GM21423 (cell line): ENCODE results near the gene MYL2.

Source experiments
- ATAC-seq: cut with Tn5 transposase; IDR thresholded peaks from one replicate; pipeline ENCODE4 v1.9.1; 2021; ENCODE audit warnings: mild to moderate bottlenecking, moderate library complexity; ENCODE audit not compliant: unreplicated experiment

MYL2 gene

DNA sequence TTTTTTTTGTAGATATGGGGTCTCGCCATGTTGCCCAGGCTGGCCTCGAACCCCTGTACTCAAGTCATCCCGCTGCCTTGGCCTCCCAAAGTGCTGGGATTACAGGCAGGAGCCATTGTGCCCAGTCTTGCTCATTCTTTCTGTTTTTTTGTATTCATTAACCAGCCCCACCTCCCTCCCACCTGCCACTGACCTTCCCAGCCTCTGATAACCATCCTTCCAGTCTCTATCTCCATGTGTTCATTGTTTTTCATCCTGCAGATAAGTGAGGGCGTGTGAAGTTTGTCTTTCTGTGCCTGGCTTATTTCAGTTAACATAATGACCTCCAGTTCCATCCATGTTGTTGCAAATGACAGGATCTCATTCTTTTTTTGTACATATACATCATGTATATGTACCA, 19.0 kb downstream of the MYL2 start:
- no peak for ATAC-seq

DNA sequence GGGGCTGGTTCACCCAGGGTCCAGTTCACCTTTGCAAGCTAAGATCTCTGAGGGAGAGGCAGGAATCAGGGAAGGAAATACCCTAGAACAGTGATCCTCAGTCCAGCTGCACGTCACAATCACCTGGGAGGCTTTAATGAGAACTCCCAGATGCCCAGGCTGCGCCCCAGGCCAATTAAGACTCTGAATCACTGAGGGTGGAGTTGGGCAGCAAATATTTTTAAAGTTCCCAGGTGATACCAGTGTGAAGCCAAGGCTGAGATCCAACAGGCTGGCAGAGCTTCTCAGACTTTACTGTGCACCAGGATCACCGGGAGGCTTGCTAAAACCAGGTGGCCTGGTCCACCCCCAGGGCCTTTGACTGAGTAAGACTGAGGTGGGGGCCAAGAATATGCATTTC, 23.8 kb downstream of the MYL2 start:
- ATAC-seq: no peak

DNA sequence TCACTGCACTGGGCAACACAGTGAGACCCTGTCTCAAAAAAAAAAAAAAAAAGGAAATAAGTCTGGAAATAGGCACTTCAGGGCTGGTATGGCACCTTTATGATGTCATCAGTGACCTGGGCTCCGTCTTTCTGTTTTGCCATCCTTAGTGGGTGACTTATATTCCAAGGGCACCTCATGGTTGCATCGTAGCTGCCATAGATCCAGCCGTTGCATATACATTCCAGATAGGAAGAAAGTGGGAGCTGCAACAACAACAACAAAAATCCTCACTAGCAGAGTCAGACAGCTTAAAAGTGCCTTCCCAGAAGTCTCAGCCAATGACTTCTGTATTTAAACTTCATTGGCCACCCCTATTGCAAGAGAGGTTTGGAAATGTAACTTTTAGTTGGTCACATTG, 26.4 kb downstream of the MYL2 start:
- no peak for ATAC-seq

DNA sequence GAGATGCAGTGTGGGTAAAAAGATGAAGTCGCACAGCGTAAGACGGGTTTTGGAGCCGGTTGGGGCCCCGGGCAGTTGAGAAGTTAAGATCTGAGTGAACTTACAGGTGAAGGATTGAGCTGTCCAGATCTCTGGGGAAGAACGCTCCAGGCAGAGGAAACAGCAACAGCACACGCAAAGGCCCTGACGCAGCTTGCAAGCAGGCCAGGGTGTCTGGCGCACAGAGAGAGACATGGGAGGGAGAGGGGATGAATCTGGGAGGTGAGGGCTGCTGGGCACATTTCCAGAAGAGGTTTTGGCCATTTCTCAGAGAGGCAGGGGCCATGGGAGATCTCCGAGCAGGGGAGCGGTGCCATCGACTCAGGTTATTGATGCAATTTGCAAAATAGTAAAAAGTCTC, 31.0 kb downstream of the MYL2 start:
- ATAC-seq: no peak

DNA sequence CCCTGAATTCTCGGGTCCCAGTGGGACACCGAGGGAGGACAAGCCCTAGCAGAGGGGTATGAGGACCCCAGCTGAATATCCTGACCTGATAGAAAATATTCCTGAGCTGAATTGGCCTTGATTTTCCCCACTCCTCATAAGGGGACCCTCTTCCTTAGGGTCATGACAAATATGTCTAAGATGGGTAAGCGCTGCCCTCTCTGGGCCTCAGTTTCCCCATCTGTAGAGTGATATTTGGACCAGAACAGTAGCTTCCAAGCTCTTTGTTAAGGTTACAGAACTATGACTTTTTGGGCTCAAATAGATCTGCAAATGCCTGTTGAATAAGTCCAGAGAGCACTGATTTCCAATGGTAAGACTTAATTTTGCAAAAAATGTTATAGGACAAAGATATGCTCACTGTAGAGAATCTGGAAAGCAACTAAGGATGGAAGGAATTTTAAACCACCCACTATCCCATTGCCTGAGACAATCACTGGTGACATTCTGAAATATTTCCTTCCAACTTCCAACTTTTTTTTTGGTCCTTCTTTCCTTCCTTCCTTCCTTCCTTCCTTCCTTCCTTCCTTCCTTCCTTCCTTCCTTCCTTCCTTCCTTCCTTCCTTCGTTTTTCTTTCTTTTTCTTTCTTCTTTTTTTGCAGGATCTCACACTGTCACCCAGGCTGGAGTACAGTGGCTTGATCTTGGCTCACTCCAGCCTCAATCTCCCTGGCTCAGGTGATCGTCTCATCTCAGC, 32.0 kb downstream of the MYL2 start:
- no peak for ATAC-seq

DNA sequence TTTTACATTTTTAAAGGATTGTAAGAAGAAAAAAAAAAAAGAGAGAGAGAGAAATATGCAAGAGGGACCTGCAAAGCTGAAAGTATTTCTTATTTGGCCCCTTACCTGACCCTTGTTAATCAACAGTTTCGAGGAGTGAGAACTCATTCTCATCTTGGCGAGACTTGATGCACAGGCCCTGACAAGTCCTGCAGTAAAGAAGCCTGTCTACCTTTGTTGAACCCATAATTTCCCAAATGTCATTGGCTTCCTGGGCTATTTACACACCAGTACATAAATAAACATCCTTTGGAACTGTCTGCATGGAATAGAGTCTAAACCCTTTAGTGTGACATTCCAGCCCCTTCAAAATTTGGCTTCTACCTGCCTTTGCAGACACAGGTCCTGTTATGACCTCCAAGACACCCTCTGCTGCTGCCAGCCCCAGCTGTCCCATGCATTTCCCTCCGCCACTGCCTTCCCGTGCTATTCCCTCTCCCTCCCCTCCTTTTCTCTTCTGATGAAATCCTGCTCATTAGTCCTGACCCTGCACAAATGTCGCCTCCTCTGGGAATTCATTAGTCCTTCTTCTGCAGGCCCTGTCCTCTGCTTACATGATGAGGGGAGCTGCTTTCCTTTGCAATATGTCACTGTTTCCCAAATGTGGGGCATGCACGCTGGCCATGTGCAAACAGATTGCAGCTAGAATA, 35.1 kb downstream of the MYL2 start:
- no peak for ATAC-seq

DNA sequence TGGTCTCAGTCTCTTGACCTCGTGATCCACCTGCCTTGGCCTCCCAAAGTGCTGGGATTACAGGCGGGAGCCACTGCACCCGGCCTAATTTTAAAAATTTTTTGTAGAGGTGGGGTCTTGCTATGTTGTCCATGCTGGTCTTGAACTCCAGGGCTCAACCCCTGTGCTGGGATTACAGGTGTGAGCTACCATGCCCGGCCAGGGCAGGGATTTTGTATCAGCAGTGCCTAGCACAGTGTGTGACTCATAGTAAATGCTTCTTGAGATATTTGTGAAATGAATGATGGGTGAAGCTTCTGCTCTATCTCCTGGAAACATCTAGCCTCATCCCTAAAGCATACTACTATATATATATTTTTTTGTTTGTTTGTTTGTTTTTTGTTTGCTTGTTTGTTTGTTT, 37.1 kb downstream of the MYL2 start:
- no peak for ATAC-seq

DNA sequence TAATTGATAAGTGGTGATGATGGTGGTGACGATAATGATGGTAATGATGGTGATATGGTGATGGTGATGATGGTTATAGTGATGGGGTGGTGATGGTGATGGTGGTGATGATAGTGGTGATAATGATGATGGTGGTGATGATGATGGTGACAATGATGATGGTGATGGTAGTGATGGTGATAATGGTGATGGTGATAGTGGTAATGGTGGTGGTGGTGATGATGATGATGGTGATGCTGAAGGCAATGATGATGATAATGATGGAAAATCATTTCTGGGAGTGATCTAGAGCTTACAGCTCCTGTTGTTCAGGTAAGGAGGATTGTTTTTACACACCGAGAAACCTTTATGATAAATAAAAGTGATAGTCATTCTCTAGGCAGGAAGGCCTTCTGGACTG, 39.7 kb downstream of the MYL2 start:
- no peak for ATAC-seq

DNA sequence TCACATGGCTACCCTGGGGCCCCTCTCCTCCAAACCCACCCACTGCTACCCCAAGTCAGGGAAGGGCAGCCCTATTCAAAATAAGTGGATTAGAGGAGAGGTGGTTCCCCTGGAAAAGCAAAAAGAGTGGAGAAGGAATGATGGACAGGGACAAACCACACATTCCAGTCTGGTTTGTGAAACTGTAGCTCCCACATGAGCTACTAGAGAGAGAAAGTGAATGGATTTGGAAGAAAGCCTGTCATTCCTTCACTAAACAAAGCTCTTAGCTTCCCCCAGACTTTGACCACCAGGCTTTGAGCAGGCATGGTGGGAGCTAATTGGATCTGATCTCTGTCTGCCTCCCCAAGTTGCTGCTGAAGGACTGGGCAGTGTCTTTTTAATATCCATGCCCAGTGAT, 45.6 kb downstream of the MYL2 start:
- ATAC-seq: no peak

DNA sequence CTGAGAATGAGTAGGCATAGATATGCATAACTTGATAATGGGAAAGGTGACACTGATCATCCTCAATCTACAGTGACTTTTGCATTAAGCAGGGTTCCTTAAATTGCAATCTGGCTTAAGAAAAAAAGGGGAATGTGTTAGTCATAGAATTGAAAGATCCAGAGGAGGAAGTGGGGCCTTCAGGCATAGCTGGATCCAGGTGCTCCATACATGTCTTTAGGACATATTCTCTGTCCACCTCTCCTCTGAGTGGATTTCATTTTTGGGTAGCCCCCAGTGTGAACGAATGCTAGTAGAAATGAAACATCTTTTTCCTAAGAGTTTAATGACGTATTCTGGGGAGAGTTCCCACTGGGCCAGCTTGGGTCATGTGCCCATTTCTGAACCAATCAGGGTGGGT, 46.0 kb downstream of the MYL2 start:
- ATAC-seq: no peak

DNA sequence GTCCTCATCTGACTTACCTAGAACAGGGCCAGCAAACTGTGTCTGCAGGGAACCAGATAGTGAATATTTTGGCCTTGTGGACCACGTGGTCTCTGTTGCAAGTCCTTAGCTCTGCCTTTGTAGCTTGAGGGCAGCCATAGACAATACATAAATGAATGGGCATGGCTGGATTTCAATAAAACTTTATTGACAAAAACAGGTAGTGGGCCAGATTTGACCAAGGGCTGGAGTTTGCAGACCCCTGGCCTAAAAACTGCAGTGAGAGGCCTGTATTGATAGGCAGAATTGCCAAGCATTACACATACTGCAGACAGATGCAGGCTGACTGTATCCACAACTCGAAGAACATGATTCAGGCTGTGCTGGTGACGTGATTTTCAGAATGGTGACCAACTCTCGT, 48.3 kb downstream of the MYL2 start:
- ATAC-seq: no peak

DNA sequence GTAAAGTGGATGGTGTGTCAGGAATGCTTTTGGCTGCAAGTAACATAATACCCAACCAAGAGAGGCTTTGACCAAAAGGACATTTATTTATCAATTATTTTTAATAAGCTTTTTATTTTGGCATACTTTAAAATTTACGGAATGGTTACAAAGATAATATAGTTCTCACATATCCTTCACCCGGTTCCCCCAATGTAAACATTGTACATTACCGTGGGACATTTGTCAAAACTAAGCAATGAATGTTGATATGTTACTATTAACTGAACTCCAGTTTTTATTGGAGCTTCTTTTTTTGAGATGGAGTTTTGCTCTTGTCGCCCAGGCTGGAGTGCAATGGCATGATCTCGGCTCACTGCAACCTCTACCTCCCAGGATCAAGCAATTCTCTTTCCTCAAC, 50.6 kb downstream of the MYL2 start:
- no peak for ATAC-seq

DNA sequence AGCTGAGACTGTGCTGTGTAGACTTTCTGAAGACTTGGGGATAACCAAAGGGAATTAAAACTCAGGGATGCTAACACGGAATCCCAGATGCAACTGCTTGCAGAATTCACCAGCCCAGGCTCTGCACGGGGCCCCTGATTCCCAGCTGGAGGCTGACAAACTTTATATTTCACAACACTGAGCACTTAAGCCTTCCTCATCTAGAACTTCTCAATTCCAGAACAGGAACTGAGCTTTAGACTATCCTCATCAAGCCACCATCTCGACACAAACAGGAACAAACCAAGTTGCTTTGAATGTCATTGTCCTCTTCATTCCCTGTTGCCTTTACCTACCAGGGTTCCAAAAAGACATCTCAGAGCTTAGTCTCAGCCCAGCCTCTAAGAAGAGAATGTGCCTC, 51.4 kb downstream of the MYL2 start:
- ATAC-seq: no peak

DNA sequence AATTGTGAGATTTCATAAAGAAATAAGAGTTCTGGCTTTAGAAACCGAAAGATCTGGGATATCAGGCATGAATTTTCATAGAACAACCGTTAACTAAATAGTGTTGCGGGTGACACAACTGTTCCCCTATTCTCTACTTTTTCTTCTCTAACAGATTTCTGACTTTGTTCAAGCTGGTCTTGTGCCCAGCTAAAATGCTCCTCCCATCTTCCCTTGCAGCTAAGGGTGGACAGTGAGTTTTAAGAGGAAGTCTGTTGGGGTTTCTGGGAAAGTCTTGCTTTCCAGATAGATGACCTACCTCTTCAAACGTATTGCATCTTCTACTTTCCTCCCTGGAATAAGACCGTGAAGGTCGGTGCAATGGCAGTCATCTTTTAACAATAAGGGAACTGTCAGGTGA, 54.9 kb downstream of the MYL2 start:
- no peak for ATAC-seq

DNA sequence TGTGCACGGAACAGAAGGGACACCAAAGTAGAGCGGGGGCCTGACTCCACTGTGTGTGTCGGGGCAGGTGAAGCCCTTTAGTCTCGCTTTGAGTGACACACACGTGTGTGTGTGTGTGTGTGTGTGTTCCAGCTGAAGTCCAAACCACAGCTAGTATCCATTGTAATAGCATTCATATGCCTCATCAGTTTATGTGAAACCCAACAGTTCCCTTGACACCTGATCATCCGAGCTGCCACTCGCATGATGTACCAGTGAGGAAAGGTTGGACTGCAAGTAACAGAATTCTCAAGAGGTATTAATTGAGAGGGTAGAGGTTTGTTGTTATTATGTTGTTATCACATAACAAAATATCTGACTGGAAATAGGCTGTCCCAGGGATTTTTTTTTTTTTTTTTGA, 57.2 kb downstream of the MYL2 start:
- ATAC-seq: no peak

DNA sequence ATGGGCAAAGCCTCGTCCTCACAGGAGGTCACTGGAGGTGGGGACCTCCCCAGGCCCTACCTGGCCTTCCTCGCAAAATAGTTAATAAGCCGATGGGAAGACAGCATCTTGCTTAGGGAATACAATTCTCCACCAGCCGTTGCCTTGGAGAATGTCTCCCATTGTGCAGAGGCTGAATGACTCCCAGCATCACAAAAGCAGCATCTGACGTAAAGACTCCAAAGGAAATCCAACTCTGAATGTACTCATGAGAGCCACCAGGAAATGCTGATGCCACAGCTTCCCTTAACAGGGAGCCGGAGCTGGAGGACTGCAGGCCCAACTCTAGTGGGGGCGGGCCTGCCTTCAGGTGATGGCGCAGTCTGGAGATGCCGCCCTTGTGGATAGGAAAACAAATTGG, 58.0 kb downstream of the MYL2 start:
- ATAC-seq: no peak

DNA sequence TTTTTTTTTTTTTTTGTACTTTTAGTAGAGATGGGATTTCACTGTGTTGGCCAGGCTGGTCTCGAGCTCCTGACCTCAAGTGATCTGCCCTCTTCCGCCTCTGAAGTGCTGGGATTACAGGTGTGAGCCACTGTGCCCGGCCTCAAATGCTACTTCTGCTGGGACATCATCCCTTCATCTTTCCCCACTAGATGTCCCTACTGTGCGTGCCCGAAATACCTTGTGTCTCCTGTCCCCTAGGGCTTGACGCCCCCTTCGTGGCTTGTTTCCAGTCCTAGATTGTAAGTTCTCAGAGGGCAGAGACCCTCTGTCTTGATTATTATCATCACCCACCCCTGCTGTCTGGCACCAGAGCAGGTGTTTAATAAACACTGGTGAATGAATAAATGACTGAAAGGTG, 58.6 kb downstream of the MYL2 start:
- no peak for ATAC-seq
